ENCODE measurements around the gene NHERF1. TPM values are rescaled to one million over a fixed set of nuclear protein-coding genes. Genes with fewer than 3 reads are reported as not detected.

NHERF1 gene
- total and polyA plus RNA-seq, 2 donors (not counting 1 experiment from before 2014, with no cell fraction given) = 56.2 to 81.8 TPM

DNA sequence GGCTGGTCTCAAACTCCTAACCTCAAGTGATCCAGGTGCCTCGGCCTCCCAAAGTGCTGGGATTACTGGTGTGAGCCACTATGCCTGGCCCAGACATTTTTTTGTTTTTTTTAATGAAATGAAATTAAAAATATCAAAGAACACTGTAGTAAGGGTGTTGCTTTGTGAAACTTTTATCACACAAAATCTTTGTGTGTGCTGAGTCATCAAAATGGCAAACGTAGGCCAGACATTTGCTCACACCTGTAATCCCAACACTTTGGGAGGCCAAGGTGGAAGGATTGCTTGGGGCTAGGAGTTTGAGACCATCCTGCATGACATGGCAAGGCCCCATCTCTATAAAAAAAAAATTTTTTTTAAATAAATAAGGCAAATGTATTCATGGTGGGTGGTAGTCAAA, 18.0 kb downstream of the NHERF1 start:
- peaks cover 0 to 64% of the 10 kb centered on the region in 2 experiments for H3K36me3 ChIP-seq (replicated peaks in 1 of 2; ENCODE audit: control extremely low read depth in 1 of 2, control insufficient read depth in 1 of 2, extremely low read depth in 1 of 2, insufficient read depth in 2 of 2, low read length in 1 of 2)
- CTCF ChIA-PET = interaction anchor here (0.6 to 6.6 kb wide), 5 partner anchors 10 to 109 kb away, joined by 3 to 76 read pairs (median 5); partner anchors contain the start of gene RAB37
- TF ChIP-seq EZH2 (IDR thresholded peaks at IDR 0.05; ENCODE audit: borderline replicate concordance, insufficient read depth, low read depth, low read length, poor library complexity, severe bottlenecking) = no peak
- TF ChIP-seq, protein P1, sequence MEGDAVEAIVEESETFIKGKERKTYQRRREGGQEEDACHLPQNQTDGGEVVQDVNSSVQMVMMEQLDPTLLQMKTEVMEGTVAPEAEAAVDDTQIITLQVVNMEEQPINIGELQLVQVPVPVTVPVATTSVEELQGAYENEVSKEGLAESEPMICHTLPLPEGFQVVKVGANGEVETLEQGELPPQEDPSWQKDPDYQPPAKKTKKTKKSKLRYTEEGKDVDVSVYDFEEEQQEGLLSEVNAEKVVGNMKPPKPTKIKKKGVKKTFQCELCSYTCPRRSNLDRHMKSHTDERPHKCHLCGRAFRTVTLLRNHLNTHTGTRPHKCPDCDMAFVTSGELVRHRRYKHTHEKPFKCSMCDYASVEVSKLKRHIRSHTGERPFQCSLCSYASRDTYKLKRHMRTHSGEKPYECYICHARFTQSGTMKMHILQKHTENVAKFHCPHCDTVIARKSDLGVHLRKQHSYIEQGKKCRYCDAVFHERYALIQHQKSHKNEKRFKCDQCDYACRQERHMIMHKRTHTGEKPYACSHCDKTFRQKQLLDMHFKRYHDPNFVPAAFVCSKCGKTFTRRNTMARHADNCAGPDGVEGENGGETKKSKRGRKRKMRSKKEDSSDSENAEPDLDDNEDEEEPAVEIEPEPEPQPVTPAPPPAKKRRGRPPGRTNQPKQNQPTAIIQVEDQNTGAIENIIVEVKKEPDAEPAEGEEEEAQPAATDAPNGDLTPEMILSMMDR (IDR thresholded peaks at IDR 0.05) = no peak
- H3K27me3 Mint-ChIP-seq = no peaks in the 10 kb centered on the region
- H3K4me3 ChIP-seq (ENCODE audit: control extremely low read depth in 1 of 5, extremely low read depth in 1 of 5, insufficient read depth in 1 of 5, low read depth in 2 of 5, low read length in 4 of 5) = no peak overlapping the region
- no peak overlapping the region for H3K27ac Mint-ChIP-seq
- H3K4me3 Mint-ChIP-seq = no peak overlapping the region
- no peak for DNase-seq
- H3K9me3 ChIP-seq (ENCODE audit: control extremely low read depth in 1 of 3, control insufficient read depth in 2 of 3, insufficient read depth in 1 of 3, low read length in 2 of 3) = no peaks in the 10 kb centered on the region
- H3K27me3 ChIP-seq (replicated peaks in 1 of 4; ENCODE audit: control extremely low read depth in 1 of 4, control insufficient read depth in 3 of 4, insufficient read depth in 4 of 4, low read length in 3 of 4) = no peaks in the 10 kb centered on the region
- H4K20me1 ChIP-seq (ENCODE audit: control insufficient read depth, insufficient read depth, low read length, poor library complexity, severe bottlenecking) = peaks cover 53% of the 10 kb centered on the region
- H3K9me3 Mint-ChIP-seq (ENCODE audit: insufficient read depth) = no peaks in the 10 kb centered on the region
- no peak overlapping the region for H3K4me2 ChIP-seq (replicated peaks; ENCODE audit: low read depth, low read length, poor library complexity, severe bottlenecking)
- no peak for ATAC-seq (ENCODE audit: low read depth)
- peaks cover 5% of the 10 kb centered on the region for H3K79me2 ChIP-seq (ENCODE audit: control insufficient read depth, insufficient read depth, low read length)
- intact Hi-C loops (cut with micrococcal nuclease) = no loop called here
- POLR2A ChIA-PET = no interaction called here
- WGBS (ENCODE audit: insufficient coverage) = no CpG with 5 or more reads among the region's 2 CpGs
- no peak overlapping the region for H3K27ac ChIP-seq (ENCODE audit: low read length in 2 of 2)
- no peak overlapping the region for H3K9ac ChIP-seq (ENCODE audit: low read length)
- no peaks in the 10 kb centered on the region for H3K4me1 ChIP-seq (ENCODE audit: control insufficient read depth in 2 of 2, insufficient read depth in 2 of 2, low read length in 2 of 2)
- H3K4me1 Mint-ChIP-seq = peaks cover 9% of the 10 kb centered on the region
- H2AFZ ChIP-seq (ENCODE audit: insufficient read depth, low read depth, low read length, poor library complexity, severe bottlenecking) = no peak overlapping the region

DNA sequence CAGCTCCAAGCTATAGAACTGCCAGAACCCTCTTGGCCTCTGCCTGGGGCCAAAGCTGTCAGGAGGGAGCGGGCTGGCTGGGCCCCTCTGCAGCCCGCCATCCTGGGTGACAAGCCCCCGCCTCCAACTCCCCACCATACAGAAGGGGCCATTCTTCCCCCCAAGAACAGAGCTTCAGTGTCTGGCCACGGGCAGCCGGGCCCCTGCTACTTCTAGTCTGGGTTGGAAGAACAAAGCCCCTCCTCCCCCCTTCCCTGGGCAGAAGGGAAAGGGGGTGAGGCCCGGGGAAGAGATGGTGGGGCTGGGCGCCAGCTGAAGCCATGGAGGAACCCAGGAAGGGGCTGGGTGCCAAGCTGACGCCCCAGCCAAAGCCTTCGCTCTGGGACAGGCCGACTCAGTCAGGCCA, 18.7 kb downstream of the NHERF1 start:
- H3K4me3 Mint-ChIP-seq = no peak overlapping the region
- intact Hi-C loops (cut with micrococcal nuclease) = no loop called here
- Histone ChIP-seq H3K27me3 (replicated peaks in 1 of 4; ENCODE audit: control extremely low read depth in 1 of 4, control insufficient read depth in 3 of 4, insufficient read depth in 4 of 4, low read length in 3 of 4) (no peaks in the 10 kb centered on the region), H3K9me3 (ENCODE audit: control extremely low read depth in 1 of 3, control insufficient read depth in 2 of 3, insufficient read depth in 1 of 3, low read length in 2 of 3) (no peaks in the 10 kb centered on the region), H3K4me2 (replicated peaks; ENCODE audit: low read depth, low read length, poor library complexity, severe bottlenecking) (no peak overlapping the region), H3K27ac (ENCODE audit: low read length in 2 of 2) (no peak overlapping the region), H3K4me3 (ENCODE audit: control extremely low read depth in 1 of 5, extremely low read depth in 1 of 5, insufficient read depth in 1 of 5, low read depth in 2 of 5, low read length in 4 of 5) (no peak overlapping the region), H3K36me3 (replicated peaks in 1 of 2; ENCODE audit: control extremely low read depth in 1 of 2, control insufficient read depth in 1 of 2, extremely low read depth in 1 of 2, insufficient read depth in 2 of 2, low read length in 1 of 2) (peaks cover 1 to 65% of the 10 kb centered on the region in 2 experiments), H3K9ac (ENCODE audit: low read length) (no peak overlapping the region), H4K20me1 (ENCODE audit: control insufficient read depth, insufficient read depth, low read length, poor library complexity, severe bottlenecking) (peaks cover 53% of the 10 kb centered on the region), H2AFZ (ENCODE audit: insufficient read depth, low read depth, low read length, poor library complexity, severe bottlenecking) (no peak overlapping the region), H3K79me2 (ENCODE audit: control insufficient read depth, insufficient read depth, low read length) (no peaks in the 10 kb centered on the region), H3K4me1 (ENCODE audit: control insufficient read depth in 2 of 2, insufficient read depth in 2 of 2, low read length in 2 of 2) (no peaks in the 10 kb centered on the region)
- TF ChIP-seq, protein P1 (IDR thresholded peaks at IDR 0.05) = no peak
- TF ChIP-seq EZH2 (IDR thresholded peaks at IDR 0.05; ENCODE audit: borderline replicate concordance, insufficient read depth, low read depth, low read length, poor library complexity, severe bottlenecking) = no peak
- ChIA-PET POLR2A (interaction anchor here (0.5 kb wide), 1 partner anchor 10 kb away, joined by 4 read pairs; no protein-coding TSS in a partner anchor), CTCF (interaction anchor here (0.8 to 6.6 kb wide), 4 partner anchors 22 to 110 kb away, joined by 3 to 76 read pairs (median 5); partner anchors contain the start of gene RAB37)
- no peaks in the 10 kb centered on the region for H3K27me3 Mint-ChIP-seq
- peaks cover 9% of the 10 kb centered on the region for H3K4me1 Mint-ChIP-seq
- ATAC-seq (ENCODE audit: low read depth) (no peak), DNase-seq (no peak)
- H3K27ac Mint-ChIP-seq = no peak overlapping the region
- WGBS (ENCODE audit: insufficient coverage) = 88% methylated on average over 7 of the region's 10 CpGs
- no peaks in the 10 kb centered on the region for H3K9me3 Mint-ChIP-seq (ENCODE audit: insufficient read depth)
